B cell (primary cell): ENCODE data around the gene GRM4. TPM values are rescaled to one million over a fixed set of nuclear protein-coding genes. Genes with fewer than 3 reads are reported as not detected.

Experiments used
- ATAC-seq: fragments of 200-7000 bp; cut with Tn5 transposase; one replicate; pipeline ENCODE4 v1.10.0; 2021; ENCODE audit warnings: low read depth, mild to moderate bottlenecking, moderate number of reproducible peaks, moderate library complexity
- CTCF ChIA-PET: fragments of 350-600 bp; sonication (Branson Sonifier 250); formaldehyde crosslinking; loops from one replicate; lab custom pipeline; 2021; ENCODE audit warnings: antibody characterized with exemption, inconsistent platforms; lab: Charles Lee
- POLR2A ChIA-PET: fragments of 350-600 bp; sonication (Branson Sonifier 250); formaldehyde crosslinking; loops from one replicate; lab custom pipeline; 2021; ENCODE audit warnings: antibody characterized with exemption; lab: Charles Lee
- DNase-seq: peaks from one replicate; pipeline ENCODE4 v3.0.0; 2013
- H2AFZ ChIP-seq: 2 replicates; pipeline ENCODE4 v1.6.1; 2012; ENCODE audit warnings: mild to moderate bottlenecking, low read depth, low read length; ENCODE audit not compliant: insufficient read depth, poor library complexity, severe bottlenecking
- H3K27ac ChIP-seq, 2 donors: 1 replicate in 1 of 2; 2 replicates in 1 of 2; pipeline ENCODE4 v1.5.1; 2012 to 2013; ENCODE audit warnings: low read length in 2 of 2, mild to moderate bottlenecking in 2 of 2, moderate library complexity in 1 of 2
- H3K27me3 ChIP-seq, 4 experiments: fragments of 200-600 bp in 1 of 4; sonication (generic) in 1 of 4; replicated peaks in 1 of 4; 1 replicate in 2 of 4; 2 replicates in 2 of 4; pipeline versions ENCODE4 v1.6.1 to v1.7.0; 2013 to 2016; ENCODE audit warnings: low read length in 3 of 4, mild to moderate bottlenecking in 2 of 4, mixed read lengths in 1 of 4, moderate library complexity in 1 of 4; ENCODE audit not compliant: insufficient read depth in 4 of 4, control insufficient read depth in 3 of 4; ENCODE audit errors: control extremely low read depth in 1 of 4
- H3K36me3 ChIP-seq, 2 experiments: replicated peaks in 1 of 2; 1 replicate in 1 of 2; 2 replicates in 1 of 2; pipeline versions ENCODE4 v1.6.1 to v1.7.1; 2013; ENCODE audit warnings: low read length in 1 of 2; ENCODE audit not compliant: insufficient read depth in 2 of 2, control insufficient read depth in 1 of 2; ENCODE audit errors: control extremely low read depth in 1 of 2, extremely low read depth in 1 of 2
- H3K4me1 ChIP-seq, 2 donors: fragments of 200-600 bp in 1 of 2; sonication (generic) in 1 of 2; 1 replicate in 1 of 2; 2 replicates in 1 of 2; pipeline versions ENCODE4 v1.5.1 to v1.6.1; 2013 to 2017; ENCODE audit warnings: low read length in 2 of 2; ENCODE audit not compliant: control insufficient read depth in 2 of 2, insufficient read depth in 2 of 2
- H3K4me2 ChIP-seq: replicated peaks from 2 replicates; pipeline ENCODE3; 2012; ENCODE audit warnings: mild to moderate bottlenecking, low read depth, low read length; ENCODE audit not compliant: poor library complexity, severe bottlenecking
- H3K4me3 ChIP-seq, 5 experiments: fragments of 200-600 bp in 1 of 5; sonication (generic) in 1 of 5; 1 replicate in 3 of 5; 2 replicates in 2 of 5; pipeline versions ENCODE4 v1.5.1 to v1.7.0; 2011 to 2016; ENCODE audit warnings: low read length in 4 of 5, mild to moderate bottlenecking in 4 of 5, low read depth in 2 of 5, control low read depth in 1 of 5, moderate library complexity in 1 of 5; ENCODE audit not compliant: insufficient read depth in 1 of 5; ENCODE audit errors: control extremely low read depth in 1 of 5, extremely low read depth in 1 of 5
- H3K79me2 ChIP-seq: fragments of 200-600 bp; sonication (generic); one replicate; pipeline ENCODE4 v1.6.0; 2016; ENCODE audit warnings: low read length; ENCODE audit not compliant: control insufficient read depth, insufficient read depth
- H3K9ac ChIP-seq: fragments of 200-600 bp; sonication (generic); 2 replicates; pipeline ENCODE4 v1.6.1; 2017; ENCODE audit warnings: mild to moderate bottlenecking, low read length, moderate library complexity
- H3K9me3 ChIP-seq, 3 donors: one replicate each; pipeline versions ENCODE4 v1.6.1 to v1.7.1; 2013; ENCODE audit warnings: low read length in 2 of 3; ENCODE audit not compliant: control insufficient read depth in 2 of 3, insufficient read depth in 1 of 3; ENCODE audit errors: control extremely low read depth in 1 of 3
- H4K20me1 ChIP-seq: 2 replicates; pipeline ENCODE4 v1.6.0; 2012; ENCODE audit warnings: mild to moderate bottlenecking, low read length; ENCODE audit not compliant: insufficient read depth, control insufficient read depth, poor library complexity, severe bottlenecking
- H3K27ac Mint-ChIP-seq: one replicate; pipeline ENCODE4 v1.8.0; 2021; ENCODE audit warnings: mixed read lengths
- H3K27me3 Mint-ChIP-seq: one replicate; pipeline ENCODE4 v1.8.0; 2021; ENCODE audit warnings: mixed read lengths
- H3K4me1 Mint-ChIP-seq: one replicate; pipeline ENCODE4 v1.8.0; 2021; ENCODE audit warnings: mixed read lengths
- H3K4me3 Mint-ChIP-seq: one replicate; pipeline ENCODE4 v1.8.0; 2021; ENCODE audit warnings: mixed read lengths
- H3K9me3 Mint-ChIP-seq: one replicate; pipeline ENCODE4 v1.8.0; 2022; ENCODE audit warnings: mixed read lengths; ENCODE audit not compliant: insufficient read depth
- CTCF ChIP-seq: fragments of 200-600 bp; IDR thresholded peaks from one replicate; pipeline ENCODE4 v1.8.0; 2022; ENCODE audit warnings: antibody characterized with exemption, mild to moderate bottlenecking
- EZH2 ChIP-seq: IDR thresholded peaks from 2 replicates; pipeline ENCODE4 v1.6.1; 2012; ENCODE audit warnings: borderline replicate concordance, low read depth, mild to moderate bottlenecking, moderate library complexity, low read length; ENCODE audit not compliant: insufficient read depth, poor library complexity, severe bottlenecking
- WGBS: methylation state at CpG from one replicate; pipeline ENCODE4 v1.1.5; 2013; ENCODE audit warnings: missing lambda C conversion rate; ENCODE audit not compliant: insufficient coverage; 5-methylcytosine and 5-hydroxymethylcytosine counted together
- intact Hi-C: fragments of 100-400 bp; cut with micrococcal nuclease; formaldehyde crosslinking; loops from one replicate; pipeline ENCODE4 v1.10.0; 2022
- polyA plus RNA-seq: library from polyadenylated mRNA; depleted of rRNA; stranded (reverse); fragments of >200 nt; gene quantifications from 2 replicates; pipeline ENCODE4 v1.2.3, GENCODE V29; 2012
- total RNA-seq, 2 donors: library from RNA; stranded (reverse); fragments of 120-200 nt in 1 of 2; gene quantifications; 1 replicate in 1 of 2; 2 replicates in 1 of 2; pipeline versions ENCODE4 v1.2.3 to v1.2.4, GENCODE V29; 2013 to 2022

GRM4 gene
- total and polyA plus RNA-seq, 2 donors (not counting 1 experiment from before 2014, with no cell fraction given): 0.04 TPM; not detected in 1

GRCh38 chr6:33974471-33974870 is 171.4 kb downstream of the GRM4 start:
- H3K4me2 ChIP-seq: no peak overlapping the region
- Mint-ChIP-seq H3K27me3 (peaks cover 36% of the 10 kb centered on the region), H3K4me1 (no peaks in the 10 kb centered on the region), H3K27ac (no peak overlapping the region), H3K9me3 (peaks cover 3% of the 10 kb centered on the region), H3K4me3 (no peak overlapping the region)
- no peaks in the 10 kb centered on the region for H3K4me1 ChIP-seq
- intact Hi-C loops: no loop called here
- ATAC-seq (no peak), DNase-seq (no peak)
- H3K36me3 ChIP-seq: no peaks in the 10 kb centered on the region
- H3K9ac ChIP-seq: no peak overlapping the region
- no peak overlapping the region for H3K4me3 ChIP-seq
- H3K27ac ChIP-seq: no peak overlapping the region
- no peak overlapping the region for H2AFZ ChIP-seq
- no peaks in the 10 kb centered on the region for H4K20me1 ChIP-seq
- ChIA-PET CTCF (no interaction called here), POLR2A (no interaction called here)
- peaks cover 0 to 41% (median 2%) of the 10 kb centered on the region in 4 experiments for H3K27me3 ChIP-seq
- WGBS: 53% methylated on average over 2 of the region's 2 CpGs
- TF ChIP-seq EZH2: no peak
- no peak for TF ChIP-seq CTCF
- no peaks in the 10 kb centered on the region for H3K79me2 ChIP-seq
- H3K9me3 ChIP-seq: peaks cover 0 to 12% (median 8%) of the 10 kb centered on the region in 3 donors

DNA sequence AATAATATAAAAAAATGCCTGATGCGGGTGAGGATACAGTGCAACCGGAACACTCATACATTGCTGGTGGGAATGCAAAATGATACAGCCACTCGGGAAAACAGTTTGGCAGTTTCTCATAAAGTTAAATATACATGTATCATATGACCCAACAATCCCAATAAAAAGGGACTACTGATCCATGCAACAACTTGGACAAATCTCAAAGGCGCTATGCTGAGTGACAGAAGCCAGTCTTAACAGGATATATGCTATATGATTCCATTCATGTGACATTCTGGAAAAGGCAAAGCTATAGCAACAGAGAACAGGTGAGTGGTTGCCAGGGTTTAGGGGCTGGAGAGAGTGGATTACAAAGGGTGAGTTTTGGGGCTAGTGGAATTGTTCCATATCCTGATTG is 171.9 kb downstream of the GRM4 start:
- no peak overlapping the region for H3K27ac ChIP-seq
- H3K9ac ChIP-seq: no peak overlapping the region
- Mint-ChIP-seq H3K9me3 (peaks cover 3% of the 10 kb centered on the region), H3K4me3 (no peak overlapping the region), H3K4me1 (no peaks in the 10 kb centered on the region), H3K27ac (no peak overlapping the region), H3K27me3 (peaks cover 40% of the 10 kb centered on the region)
- 100% methylated on average over 1 of the region's 4 CpGs for WGBS
- ChIA-PET POLR2A (no interaction called here), CTCF (no interaction called here)
- TF ChIP-seq CTCF: no peak
- intact Hi-C loops: no loop called here
- no peaks in the 10 kb centered on the region for H3K4me1 ChIP-seq
- H2AFZ ChIP-seq: no peak overlapping the region
- H3K27me3 ChIP-seq: peaks cover 0 to 41% (median 2%) of the 10 kb centered on the region in 4 experiments
- ATAC-seq: no peak
- no peak overlapping the region for H3K4me3 ChIP-seq
- no peak overlapping the region for H3K4me2 ChIP-seq
- DNase-seq: no peak
- peaks cover 0 to 12% (median 8%) of the 10 kb centered on the region in 3 donors for H3K9me3 ChIP-seq
- H3K36me3 ChIP-seq: no peaks in the 10 kb centered on the region
- no peaks in the 10 kb centered on the region for H4K20me1 ChIP-seq
- no peaks in the 10 kb centered on the region for H3K79me2 ChIP-seq
